WTC11 (cell line): ENCODE results near the gene OSCAR.

ENCODE experiments used
- ELF4 ChIP-seq: sonication (generic); formaldehyde crosslinking; IDR thresholded peaks from 2 replicates; pipeline ENCODE4 v1.8.1; 2022; ENCODE audit warnings: low read depth, mild to moderate bottlenecking, moderate library complexity, missing genetic modification reagents
- NFE2L1 ChIP-seq: sonication (generic); formaldehyde crosslinking; IDR thresholded peaks from 2 replicates; pipeline ENCODE4 v1.8.1; 2023; ENCODE audit warnings: missing genetic modification reagents
- NFYB ChIP-seq: sonication (generic); formaldehyde crosslinking; conservative IDR thresholded peaks from 2 replicates; pipeline ENCODE4 v1.8.0; 2022; ENCODE audit warnings: low read depth, missing genetic modification reagents
- NR3C1 ChIP-seq: sonication (generic); formaldehyde crosslinking; conservative IDR thresholded peaks from 2 replicates; pipeline ENCODE4 v1.8.1; 2023; ENCODE audit warnings: low read depth, mild to moderate bottlenecking, missing genetic modification reagents
- ZNF232 ChIP-seq: sonication (generic); formaldehyde crosslinking; IDR thresholded peaks from 2 replicates; pipeline ENCODE4 v1.8.0; 2022; ENCODE audit warnings: mild to moderate bottlenecking, missing genetic modification reagents
- TF ChIP-seq, protein P1 (sequence below): fragments of 200-600 bp; IDR thresholded peaks from 2 replicates; pipeline ENCODE4 v1.8.0; 2022; ENCODE audit warnings: antibody characterized with exemption
- TF ChIP-seq, protein P2 (sequence below): sonication (generic); formaldehyde crosslinking; IDR thresholded peaks from 2 replicates; pipeline ENCODE4 v1.8.1; 2023; ENCODE audit warnings: mild to moderate bottlenecking, moderate library complexity, missing genetic modification reagents
- TF ChIP-seq, protein P3 (sequence below): sonication (generic); formaldehyde crosslinking; IDR thresholded peaks from 2 replicates; pipeline ENCODE4 v1.8.1; 2022; ENCODE audit warnings: low read depth, mild to moderate bottlenecking, moderate library complexity, missing genetic modification reagents, borderline replicate concordance

DNA sequence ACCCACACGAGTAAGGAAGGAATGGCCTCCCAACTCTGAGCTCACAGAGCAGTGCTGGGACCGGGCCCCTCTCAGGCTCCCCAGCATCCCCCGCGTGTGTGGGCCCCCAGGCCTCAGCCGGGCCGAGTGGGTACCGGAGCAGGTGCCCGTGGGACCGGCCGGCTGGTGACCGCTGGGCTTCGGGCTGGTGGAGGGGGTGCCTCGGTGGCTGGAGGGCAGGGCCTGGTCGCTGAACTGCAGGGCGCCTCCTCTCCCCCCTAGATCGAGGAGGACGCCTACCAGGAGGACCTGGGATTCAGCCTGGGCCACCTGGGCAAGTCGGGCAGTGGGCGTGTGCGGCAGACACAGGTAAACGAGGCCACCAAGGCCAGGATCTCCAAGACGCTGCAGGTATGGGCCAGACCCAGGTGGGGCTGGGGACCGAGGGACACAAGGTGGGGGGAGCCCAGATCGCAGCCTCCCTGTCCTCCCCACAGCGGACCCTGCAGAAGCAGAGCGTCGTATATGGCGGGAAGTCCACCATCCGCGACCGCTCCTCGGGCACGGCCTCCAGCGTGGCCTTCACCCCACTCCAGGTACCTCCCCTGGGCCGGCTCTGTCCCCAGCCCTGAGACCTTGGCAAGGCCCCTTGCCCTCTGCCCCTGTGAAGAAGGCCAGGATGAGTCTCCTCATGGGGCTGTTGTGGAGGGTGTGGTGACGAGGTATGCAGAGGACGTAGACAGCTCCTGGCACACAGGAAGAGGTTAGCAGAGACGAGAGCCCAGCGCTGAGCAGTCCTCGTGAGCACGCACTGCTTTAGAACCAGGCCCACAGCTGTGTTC lies 28.4 kb upstream of the OSCAR start:
- TF ChIP-seq ELF4 (CRISPR knock-in tag) (no peak), NR3C1 (CRISPR knock-in tag) (no peak), NFYB (no peak), NFE2L1 (CRISPR knock-in tag) (no peak), ZNF232 (CRISPR knock-in tag) (no peak)
- TF ChIP-seq, protein P1, sequence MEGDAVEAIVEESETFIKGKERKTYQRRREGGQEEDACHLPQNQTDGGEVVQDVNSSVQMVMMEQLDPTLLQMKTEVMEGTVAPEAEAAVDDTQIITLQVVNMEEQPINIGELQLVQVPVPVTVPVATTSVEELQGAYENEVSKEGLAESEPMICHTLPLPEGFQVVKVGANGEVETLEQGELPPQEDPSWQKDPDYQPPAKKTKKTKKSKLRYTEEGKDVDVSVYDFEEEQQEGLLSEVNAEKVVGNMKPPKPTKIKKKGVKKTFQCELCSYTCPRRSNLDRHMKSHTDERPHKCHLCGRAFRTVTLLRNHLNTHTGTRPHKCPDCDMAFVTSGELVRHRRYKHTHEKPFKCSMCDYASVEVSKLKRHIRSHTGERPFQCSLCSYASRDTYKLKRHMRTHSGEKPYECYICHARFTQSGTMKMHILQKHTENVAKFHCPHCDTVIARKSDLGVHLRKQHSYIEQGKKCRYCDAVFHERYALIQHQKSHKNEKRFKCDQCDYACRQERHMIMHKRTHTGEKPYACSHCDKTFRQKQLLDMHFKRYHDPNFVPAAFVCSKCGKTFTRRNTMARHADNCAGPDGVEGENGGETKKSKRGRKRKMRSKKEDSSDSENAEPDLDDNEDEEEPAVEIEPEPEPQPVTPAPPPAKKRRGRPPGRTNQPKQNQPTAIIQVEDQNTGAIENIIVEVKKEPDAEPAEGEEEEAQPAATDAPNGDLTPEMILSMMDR, result no peak
- TF ChIP-seq, protein P2, sequence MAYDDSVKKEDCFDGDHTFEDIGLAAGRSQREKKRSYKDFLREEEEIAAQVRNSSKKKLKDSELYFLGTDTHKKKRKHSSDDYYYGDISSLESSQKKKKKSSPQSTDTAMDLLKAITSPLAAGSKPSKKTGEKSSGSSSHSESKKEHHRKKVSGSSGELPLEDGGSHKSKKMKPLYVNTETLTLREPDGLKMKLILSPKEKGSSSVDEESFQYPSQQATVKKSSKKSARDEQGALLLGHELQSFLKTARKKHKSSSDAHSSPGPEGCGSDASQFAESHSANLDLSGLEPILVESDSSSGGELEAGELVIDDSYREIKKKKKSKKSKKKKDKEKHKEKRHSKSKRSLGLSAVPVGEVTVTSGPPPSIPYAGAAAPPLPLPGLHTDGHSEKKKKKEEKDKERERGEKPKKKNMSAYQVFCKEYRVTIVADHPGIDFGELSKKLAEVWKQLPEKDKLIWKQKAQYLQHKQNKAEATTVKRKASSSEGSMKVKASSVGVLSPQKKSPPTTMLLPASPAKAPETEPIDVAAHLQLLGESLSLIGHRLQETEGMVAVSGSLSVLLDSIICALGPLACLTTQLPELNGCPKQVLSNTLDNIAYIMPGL (CRISPR knock-in tag), result no peak
- TF ChIP-seq, protein P3, sequence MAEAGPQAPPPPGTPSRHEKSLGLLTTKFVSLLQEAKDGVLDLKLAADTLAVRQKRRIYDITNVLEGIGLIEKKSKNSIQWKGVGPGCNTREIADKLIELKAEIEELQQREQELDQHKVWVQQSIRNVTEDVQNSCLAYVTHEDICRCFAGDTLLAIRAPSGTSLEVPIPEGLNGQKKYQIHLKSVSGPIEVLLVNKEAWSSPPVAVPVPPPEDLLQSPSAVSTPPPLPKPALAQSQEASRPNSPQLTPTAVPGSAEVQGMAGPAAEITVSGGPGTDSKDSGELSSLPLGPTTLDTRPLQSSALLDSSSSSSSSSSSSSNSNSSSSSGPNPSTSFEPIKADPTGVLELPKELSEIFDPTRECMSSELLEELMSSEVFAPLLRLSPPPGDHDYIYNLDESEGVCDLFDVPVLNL (CRISPR knock-in tag), result no peak
